ENCODE measurements around the gene MAN1A1. TPM values are rescaled to one million over a fixed set of nuclear protein-coding genes. Genes with fewer than 3 reads are reported as not detected.
A peak's percentile ranks its signal among the peaks of the same experiment; 100 is the strongest.
"Not testable (repeated sequence)": the region's sequence is repeated elsewhere in the genome, so short reads cannot be mapped to it uniquely, and the experiment has no call there.

MAN1A1 gene
- 24.0 TPM for total RNA-seq

DNA sequence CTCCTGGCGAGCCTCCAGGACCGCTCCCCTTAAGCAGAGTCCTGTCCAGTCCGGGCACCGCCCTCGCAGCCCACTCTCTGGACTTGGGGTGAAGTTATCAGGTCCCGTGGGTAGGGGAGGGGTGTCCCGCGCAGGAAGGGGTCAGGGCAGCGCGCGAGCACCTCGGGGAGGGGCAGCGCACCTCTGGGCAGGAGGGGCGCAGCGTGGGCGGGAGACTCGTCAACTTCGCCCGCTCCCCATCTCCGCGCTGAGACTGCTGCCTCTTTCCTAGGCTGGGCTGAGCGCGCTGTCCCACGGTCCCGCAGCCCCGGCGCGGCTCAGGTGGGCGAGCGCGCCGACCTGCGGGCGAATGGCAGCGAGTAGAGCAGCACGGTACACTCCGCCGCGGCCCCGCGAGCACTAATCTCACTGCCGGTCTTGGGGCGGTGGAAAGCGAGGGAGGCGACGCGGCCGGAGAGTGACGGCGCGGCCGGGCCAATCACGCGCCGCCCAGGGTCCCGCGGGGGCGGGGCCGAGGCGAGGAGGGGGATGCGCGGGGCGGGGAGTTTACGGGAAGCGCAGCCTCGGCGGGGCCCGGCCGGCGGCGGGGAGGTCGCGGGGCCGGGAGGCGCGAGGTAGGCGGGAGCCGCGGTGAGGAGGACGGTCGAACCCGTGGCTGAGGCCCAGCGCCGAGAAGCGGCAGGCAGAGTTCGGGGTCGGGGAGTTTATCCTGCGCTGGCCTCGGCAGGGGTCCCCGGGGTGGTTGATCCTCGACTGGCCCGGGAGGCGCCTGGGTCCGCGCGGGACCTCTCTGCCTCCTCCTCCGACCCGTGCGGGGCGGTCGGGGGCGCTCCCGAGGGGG lies at the start of gene MAN1A1:
MAN1A1 (minus strand) TSS at position 401 of the 841 bp plus-strand sequence. CDS start 696 bp downstream, outside the sequence.
- DNase-seq = peak; percentile 74

DNA sequence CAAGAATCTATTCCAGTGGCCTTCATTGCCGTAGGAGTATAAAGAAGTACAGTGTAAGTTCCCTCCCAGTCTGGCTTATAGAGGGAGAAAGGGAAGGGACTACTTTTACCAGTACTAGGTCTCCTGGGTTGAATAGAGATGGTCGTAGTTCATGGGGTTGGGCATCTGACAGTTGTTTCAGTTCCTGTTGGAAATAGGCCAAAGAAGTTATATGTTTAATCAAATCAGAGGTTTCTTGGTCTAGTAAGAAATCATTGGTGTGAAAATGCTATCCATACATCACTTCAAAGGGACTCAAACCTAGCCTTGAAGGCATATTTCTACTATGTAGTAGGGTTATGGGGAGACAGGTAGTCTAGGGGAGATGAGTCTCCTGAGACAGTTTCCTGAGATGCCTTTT lies 45.6 kb upstream of the MAN1A1 start:
- DNase-seq = no peak

DNA sequence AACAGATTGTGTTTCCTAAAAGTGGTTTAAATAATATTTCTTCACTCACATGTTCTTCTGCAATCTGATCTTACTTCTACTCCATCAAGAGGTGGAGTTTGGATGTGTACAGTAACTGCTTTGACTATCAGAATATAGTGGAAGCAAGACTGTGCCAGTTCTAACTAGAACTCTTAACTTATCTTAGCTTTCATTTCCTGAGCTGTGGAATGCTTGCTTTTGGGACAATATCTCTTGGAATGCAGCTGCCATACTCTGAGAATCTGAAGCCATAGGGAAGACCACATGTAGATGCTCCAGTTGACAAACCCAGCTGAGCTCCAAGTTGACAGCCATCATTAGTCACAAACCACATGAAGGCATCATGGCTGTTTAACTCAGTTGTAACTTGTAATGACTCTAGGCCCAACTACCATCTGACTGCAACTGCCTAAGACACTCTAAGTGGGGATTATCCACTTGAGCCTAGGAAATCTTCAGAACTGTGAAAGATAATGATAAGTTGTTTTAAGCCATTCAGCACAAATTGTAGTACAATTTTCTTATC lies 40.8 kb upstream of the MAN1A1 start:
- DNase-seq = no peak

DNA sequence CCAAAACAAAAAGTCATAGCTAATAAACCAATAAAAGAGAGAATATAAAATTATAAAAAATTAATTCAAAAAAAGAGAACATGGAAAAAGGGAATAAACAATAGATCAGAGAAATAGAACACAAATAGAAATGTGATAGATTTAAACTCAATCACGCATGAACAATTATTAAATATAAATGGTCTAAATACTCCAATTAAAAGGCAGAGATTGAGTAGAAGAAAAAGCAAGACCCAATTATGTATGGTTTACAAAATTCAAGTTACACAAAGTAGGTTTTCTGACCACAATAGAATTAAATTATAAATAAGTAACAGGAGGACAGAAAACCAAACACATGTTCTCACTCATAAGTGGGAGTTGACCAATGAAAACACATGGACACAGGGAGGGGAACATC lies 36.4 kb upstream of the MAN1A1 start:
- no peak for DNase-seq

DNA sequence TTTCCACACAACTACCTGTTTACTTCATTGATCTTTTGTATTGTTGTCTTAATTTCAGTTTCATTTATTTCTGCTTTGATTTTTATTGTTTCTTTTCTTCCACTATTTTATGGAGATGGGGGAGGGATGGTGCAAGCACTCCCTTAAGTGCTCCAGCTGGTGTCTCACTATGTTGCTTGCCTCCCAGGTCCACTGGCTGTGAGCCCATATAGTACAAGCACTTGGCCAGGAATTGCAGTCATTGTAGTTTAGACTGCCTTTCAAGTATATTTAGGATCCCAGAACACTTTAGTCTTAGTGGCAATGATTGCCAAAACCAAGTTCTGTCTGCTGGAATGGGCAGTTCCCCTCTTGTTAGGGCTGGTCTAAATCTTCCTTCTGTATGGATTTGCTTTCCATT lies 34.9 kb upstream of the MAN1A1 start:
- DNase-seq = no peak

DNA sequence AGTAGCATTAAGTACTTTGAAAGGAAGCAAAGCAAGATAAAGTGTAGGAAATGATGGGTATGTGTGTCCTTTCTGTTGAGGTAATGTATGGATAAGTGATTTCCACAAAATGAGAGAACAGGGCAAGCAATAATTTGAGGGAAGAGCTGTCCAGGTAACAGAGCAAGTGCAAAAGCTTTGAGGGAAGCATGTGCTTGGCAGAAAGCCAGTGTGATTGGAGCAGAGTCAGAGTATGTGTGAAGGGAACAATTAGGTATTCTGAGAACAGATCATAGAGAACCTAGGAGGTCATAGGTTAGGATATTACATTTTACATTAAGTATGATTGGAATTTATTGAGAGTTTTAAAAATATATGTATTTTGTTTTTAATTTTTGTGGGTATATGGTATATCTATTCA lies 30.2 kb upstream of the MAN1A1 start:
- DNase-seq = no peak

DNA sequence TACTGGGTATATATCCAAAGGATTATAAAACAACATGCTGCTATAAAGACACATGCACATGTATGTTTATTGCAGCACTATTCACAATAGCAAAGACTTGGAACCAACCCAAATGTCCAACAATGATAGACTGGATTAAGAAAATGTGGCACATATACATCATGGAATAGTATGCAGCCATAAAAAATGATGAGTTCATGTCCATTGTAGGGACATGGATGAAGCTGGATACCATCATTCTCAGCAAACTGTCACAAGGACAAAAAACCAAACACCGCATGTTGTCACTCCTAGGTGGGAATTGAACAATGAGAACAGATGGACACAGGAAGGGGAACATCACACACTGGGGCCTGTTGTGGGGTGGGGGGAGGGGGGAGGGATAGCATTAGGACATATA lies 27.5 kb upstream of the MAN1A1 start:
- not testable (repeated sequence) for DNase-seq

DNA sequence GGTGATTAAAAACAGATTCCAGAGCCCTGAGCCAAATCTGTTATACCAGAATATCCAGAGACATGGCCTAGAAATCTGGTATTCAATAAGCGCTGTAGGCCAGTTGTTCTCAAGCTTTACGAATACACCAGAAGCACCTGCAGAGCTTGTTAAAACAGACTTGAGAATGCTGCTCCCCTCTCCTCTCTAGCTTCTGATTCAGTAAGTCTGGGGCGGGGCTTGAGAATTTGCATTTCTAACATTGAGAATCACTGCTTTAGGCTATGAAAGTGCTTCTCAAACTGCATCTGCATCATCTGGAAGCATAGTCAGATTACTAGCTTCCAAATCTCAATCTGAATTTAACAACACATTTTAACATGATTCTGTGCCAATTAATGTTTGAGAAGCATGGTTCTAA lies 20.5 kb upstream of the MAN1A1 start:
- no peak for DNase-seq

DNA sequence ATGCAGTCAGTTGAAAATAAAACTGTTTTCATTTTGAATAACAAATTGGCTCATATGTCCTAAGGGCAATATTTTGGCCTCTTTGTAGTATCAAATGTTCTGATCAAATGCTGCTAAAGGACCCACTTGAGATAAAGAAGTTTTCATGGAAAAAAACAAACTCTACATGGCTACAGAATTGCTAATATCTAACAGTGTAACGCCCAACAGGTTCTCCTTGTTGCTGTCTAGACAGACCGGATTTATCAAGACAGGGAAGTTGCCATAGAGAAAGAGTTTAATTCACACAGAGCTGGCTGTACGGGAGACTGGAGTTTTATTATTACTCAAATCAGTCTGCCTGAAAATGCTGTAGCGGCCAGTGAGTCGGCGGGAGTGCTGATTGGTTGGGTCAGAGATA lies 19.4 kb upstream of the MAN1A1 start:
- no peak for DNase-seq

DNA sequence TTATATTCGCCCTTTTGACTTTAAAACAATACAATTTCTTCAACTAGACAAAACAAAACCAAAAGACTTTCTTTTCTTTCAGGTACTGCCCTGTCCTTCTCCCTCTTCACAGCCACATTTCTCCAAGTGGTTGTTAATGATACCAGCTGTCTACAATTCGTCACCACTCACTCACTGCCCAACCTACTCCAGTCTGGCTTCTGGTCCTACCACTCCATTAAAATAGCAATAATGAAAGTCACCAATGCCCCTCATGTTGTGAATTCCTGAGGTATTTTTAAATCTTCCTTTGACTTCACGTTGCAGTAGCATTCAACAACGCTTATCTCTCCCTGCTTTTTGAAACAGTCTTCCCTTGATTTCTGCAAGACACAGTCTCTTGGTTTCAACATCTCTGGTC lies 11.6 kb upstream of the MAN1A1 start:
- no peak for DNase-seq

DNA sequence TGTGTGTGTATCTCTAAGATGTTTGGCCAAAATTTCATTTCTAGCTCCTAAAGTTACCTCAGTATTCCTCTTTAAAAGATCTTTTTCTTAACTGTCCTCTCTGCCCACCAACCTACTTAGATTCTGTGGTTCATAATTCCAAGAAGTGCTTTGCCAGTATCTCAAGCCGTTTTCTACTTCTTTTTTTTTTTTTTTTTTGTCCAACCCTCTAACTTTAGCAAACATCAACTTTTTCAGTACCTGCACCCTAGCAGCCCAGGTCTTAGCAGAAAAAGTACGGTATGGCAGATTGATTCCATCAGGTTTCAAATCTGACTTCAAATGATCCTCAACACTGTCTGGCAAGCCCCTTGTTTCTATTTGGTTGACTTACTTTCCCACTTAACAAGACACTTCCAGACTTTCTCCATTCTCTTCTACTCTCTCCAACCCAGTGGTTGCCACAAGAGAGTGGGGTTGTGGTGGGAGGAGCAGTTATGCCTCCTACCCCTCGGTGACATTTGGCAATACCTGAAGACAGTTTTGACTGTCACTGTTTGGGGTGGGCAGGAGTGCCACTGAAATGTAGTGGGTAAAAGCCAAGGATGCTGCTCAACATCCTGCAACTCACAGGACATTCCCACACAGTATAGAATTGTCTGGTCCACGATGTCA lies 10.8 kb upstream of the MAN1A1 start:
- no peak for DNase-seq

DNA sequence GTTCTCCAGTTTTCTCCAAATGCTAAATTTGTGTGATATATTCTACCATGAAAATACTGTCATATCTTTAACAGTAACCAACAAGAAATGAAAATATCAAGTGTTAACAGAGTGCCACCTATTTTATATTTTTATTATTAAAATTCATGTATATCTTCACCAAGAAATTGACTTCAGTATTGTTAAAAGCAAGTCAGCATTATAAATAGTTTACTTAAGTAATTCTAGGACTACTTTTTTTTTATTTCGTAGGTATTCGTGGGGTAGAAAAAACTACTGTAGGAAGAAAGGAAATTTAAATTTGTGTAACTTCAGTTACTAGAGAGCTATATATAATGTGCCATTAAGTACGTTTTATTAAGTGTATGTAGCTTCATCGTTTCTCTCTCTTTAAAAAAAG lies 6.3 kb upstream of the MAN1A1 start:
- DNase-seq = no peak

DNA sequence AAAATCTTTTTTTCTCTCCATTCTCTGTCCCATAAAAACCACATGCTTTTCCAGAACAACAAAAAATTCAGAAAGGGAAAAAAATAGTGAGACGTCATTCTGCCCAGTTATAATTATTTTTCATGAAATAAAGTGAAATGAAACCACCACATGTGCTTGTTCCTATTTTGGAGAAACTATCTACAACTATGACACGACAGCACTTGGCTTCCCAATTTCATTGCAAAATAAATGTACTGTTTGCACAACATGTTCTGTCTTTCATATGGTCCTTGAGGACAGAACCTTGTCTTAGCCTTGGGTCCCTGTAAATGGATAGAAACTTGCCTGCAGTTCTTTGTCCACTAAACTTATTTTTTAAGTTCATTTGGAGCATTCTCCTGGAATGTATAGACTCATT lies 5.6 kb upstream of the MAN1A1 start:
- no peak for DNase-seq

DNA sequence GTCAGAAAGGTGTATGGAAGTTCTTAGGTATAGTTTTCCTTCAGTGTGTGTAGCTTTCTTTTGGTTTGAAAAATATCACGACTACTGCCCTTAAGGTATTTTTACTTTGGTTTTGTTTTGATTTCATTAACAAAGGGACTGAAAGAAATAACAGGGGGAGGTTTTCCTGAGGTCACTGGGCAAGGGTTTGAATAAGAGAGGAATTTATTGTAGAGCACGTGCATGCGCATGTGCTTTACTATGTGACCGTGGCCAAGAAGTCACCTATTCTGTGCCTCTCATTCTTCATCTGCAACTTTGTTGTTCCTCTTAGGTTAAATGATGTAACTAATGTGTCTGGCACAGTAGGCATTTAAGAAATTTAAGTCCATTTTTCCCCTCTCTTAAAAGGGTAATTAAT lies 4.1 kb upstream of the MAN1A1 start:
- DNase-seq = no peak

DNA sequence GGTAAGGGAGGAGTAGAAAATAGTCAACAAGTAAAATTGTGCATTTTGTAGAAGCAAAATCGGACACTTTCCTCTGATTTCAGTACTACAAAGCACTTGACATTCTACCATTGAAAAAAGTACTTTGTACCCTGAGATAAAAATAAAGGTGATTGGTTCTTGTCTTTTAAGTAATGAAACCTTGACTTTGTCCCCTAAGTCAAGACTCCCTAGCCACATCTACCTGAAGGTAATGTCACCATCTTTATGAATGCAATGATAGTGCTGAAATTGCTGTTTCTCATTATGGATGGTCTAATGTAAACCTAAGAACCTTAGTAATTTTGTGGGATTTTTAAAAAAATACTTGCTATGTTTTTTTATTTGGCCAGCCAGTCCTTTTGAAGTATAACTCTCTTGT lies 2.4 kb upstream of the MAN1A1 start:
- no peak for DNase-seq

DNA sequence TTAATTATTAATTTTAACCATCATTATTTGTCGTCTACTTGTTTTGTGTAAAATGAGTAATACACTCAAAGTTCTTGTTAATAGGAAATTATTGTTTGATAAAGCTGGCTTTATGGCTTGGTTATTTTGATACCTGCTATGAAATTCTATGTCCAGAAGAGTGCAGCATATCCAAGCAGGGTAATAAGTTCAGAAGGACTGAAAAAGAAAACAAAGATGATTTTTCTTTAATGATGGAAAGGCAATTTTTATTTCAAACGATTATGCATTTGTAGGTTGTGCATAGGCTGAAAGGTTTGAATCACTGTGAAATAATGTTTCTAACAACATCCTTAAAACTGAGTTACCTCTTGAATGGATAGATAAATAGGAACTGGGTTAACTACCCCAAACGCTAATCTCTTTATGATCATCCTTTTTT lies 1.4 kb upstream of the MAN1A1 start:
- no peak for DNase-seq

DNA sequence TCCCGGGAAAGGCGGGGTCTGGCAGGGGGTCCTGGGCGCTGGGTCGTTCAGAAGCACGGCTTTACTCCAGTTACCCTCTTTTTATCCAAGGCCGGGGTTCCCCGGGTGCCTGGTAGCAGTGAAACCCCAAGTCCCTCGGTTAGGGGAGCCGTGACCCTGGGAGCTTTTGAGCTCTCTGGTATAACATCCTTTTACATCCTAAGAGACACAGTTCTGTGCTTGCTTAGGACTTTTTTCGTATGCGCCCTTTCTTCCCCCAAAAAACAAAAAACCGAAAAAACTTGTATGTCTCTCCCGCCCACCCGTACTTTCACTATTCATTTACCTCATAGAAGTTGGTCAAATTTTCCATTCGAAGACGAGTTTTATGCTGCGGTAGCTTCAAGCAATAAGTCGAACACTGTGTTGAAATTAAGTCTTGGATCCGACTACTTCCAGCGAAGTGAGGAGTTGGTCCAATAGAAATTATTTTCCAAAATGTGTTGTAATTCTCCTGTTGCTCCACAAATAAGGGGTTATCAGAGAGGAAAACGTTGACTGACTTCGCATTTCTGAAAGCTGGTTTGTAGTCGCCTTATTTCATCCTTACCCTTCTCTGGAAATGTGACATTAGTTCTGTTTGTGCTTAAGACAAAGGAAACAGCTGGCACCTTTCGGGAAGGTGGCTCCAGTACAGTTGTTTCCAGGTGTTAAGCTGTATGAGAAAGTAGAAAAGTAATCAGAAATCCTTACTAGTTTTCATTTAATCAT lies 816 bp upstream of the MAN1A1 start:
- no peak for DNase-seq

DNA sequence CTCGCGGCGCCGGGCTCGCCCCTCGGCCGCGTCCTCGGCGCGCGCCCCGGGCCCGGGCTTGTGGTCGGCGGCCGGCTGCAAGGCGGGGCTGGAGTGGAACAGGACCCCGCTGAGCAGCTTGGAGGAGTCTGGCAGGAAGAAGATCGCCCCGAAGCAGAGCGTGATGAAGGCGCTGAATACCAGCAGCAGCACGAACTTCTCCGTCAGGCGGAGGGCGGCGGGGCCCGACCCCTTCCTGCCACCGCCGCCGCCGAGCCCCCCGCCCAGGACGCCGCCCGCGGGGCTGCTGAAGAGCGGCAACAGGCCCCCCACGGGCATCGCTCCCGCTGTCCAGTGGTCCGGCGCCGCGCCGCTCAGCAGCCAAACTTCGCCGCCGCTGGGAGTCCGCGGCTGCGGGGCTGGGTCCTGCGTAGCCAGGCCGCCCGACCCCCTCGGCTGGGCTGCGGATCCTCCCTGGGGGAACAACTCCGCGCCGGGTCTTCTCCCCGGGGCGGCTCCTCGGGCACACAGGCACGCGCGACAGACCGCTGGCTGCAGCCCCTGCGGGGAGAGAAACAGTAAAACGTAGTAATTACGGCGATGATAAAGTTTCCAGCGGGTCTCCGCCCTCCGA lies 707 bp downstream of the MAN1A1 start:
- no peak for DNase-seq

DNA sequence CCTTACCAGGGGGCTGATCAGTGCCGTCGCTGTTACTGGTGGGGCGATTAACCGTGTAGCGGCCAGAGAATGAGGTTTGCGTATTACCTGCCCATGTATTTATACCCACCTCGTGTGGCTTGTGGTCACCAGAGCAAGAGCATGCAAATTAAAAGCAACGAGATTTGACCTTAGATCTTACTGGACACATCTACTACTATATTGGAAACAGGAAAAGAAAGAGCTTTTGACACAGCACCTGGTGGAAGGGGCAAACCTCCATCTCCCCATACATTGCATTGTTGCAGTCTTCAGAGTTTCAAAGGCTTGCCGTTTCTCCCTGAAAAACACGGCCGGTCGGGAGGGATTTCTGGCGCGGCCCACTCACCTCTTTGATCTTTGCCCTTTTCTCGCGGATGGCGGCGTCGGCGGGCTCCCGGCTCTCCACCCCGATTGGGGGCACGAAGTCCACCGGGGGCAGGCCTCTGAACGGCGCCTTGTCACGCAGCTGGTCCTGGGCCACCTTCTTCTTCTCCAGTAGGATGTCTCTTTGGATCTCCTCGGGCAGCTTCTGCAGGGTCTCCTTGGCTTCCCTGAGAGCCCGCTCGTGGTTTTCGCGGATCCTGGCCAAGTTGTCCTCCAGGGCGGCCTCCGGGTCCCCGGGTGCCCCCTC lies 1.3 kb downstream of the MAN1A1 start:
- DNase-seq = no peak

DNA sequence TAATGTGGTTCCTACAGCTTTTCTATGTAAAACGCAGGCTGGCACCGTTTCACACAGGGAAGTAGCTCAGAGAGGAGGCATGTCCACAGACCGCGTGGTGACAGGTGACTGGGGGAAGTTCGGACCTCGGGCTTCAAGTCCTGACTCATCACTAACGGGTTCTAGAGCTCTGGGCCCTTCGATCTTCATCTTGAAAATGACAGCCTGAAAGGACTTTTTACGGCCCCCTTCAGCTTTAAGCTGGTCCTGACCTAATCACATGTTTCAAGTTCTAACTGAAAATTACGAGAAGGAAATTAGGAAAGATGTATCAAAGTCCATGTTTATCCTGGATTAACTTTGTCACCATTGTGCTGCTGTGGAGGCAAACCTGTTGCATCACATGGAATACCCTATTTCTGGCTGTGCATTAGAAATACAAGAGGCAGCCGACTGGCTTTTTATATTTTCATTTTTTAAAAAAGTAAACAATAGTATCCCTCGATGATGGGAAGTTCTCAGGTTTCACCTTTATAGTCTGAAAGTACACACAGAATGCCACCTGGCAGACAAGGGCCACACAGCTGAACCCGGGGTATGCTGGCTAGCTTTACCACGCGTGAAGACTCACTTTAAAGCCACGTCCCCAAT lies 2.0 kb downstream of the MAN1A1 start:
- DNase-seq = no peak

DNA sequence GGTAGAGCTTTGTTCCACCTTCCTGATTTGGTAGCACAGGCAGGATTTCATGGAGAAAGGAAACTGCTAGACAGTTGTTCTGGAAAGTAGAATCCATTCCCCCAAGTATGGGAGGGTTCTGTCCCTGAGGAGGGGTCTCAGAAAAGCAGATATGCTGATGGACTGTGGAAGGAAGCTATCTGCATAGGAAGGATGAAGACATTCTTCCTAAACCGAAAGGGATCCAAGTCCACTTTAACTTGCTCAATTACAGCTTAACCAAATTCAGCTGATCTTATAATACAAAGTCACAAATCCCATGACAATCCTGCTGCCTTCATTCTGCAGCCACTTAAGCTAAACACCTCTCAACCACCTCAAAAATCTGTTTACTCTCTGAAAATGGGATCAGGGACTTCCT lies 2.6 kb downstream of the MAN1A1 start:
- no peak for DNase-seq

DNA sequence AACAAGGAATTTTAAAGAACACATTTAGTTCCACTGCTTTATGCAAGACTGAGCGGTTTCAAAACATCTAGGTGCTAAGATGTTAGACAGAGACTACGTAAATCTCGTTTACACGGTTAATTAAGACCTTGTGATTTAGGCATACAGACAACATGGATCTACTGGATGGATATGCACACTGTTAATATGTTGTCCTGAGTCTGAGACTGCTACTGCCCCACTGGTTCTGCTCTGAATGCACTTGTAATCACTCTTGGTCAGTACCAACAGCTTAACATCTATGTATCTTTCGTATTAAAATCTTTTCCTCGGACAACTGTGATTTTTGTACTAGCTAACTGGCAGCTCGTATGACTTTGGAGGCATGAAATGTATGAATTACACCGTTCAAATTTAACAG lies 3.1 kb downstream of the MAN1A1 start:
- no peak for DNase-seq

Data from occipital lobe (tissue), 2 donors.